Coronary artery (tissue), 2 donors: ENCODE results near the gene SKAP1.
"Not testable (repeated sequence)": the region's sequence is repeated elsewhere in the genome, so short reads cannot be mapped to it uniquely, and the experiment has no call there.

Source experiments
- DNase-seq: peaks from one replicate; pipeline ENCODE4 v3.0.0-alpha.2; 2017; ENCODE audit warnings: low spot score
- H3K27ac ChIP-seq, 2 donors: fragments of 200-600 bp; sonication (generic); one replicate each; pipeline ENCODE4 v1.5.1; 2016 to 2019
- H3K4me3 ChIP-seq: fragments of 200-600 bp; sonication (generic); 2 replicates; pipeline ENCODE4 v1.5.1; 2016; ENCODE audit warnings: mild to moderate bottlenecking, moderate library complexity
- CTCF ChIP-seq: fragments of 200-600 bp; sonication (generic); IDR thresholded peaks from one replicate; pipeline ENCODE4 v1.5.1; 2019; ENCODE audit warnings: antibody characterized with exemption

Gene SKAP1

DNA sequence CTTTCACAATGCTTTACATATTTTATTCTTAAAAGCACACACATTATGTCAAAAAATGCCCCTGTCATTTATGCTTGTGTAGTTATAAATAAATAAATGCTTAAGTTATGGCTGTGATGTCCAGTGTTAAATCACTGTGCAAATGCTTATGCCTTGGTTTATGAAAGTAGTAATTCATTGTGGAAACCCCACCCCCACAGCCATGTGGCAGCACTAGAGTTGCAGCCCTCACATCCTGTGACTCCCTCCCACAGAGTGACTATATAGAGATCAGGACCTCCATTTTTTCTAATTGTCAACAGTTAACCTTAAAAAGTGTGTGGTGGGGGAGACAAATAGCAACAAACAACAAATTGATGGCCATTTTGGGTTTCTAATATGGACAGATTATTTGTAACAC, 2.4 kb downstream of the SKAP1 start:
- Histone ChIP-seq H3K4me3 (no peak overlapping the region), H3K27ac (no peak overlapping the region)
- TF ChIP-seq CTCF: no peak
- DNase-seq: no peak

GRCh38 chr17:48426761-48427500, 3.1 kb downstream of the SKAP1 start:
- Histone ChIP-seq H3K27ac (no peak overlapping the region), H3K4me3 (no peak overlapping the region)
- TF ChIP-seq CTCF: no peak
- no peak for DNase-seq

DNA sequence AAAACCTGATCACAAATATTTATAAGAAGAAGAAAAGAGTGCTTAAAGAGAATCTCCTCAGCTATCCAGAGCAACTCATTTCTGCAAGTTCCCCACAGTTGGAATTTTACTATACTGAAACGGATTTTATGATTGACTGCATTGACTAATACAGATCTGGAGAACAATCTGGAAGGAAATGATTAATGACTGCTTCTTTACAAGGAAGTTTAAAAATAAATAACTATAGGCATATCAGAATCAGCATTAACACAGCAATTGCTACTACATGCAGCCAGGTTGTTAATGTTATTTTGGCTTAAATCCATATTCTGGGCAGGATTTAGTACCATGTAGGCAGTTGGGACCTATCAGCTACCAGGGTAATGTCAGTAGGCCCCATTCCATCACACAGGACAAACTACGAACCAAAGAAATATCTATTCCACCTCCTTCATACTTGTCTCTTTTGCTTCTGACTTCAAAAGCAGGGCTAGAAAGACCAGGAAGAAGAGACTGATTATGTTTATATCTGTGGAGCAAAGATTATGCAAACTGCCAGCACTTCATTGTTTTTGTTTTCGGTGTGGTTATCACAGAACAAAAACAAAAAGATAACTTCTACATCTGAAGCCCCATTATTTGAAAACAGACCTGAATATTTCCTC, 3.9 kb downstream of the SKAP1 start:
- Histone ChIP-seq H3K27ac (no peak overlapping the region), H3K4me3 (no peak overlapping the region)
- TF ChIP-seq CTCF: no peak
- no peak for DNase-seq

DNA sequence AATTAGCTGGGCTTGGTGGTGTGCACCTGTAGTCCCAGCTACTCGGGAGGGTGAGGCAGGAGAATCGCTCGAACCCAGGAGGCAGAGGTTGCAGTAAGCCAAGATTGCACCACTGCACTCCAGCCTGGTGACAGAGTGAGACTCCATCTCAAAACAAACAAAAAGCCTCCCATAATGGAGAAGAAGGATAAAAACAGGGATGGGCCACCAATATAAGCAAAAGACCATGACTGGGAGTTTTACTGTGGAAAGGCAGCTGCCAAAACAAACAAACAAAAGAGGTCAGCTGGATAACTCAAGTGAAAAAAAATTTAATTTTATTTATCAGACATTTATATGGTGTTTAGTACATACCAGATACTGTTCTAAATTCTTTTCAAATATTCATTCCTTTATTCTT, 8.0 kb downstream of the SKAP1 start:
- DNase-seq, H3K4me3 ChIP-seq, H3K27ac ChIP-seq: not testable (repeated sequence)

DNA sequence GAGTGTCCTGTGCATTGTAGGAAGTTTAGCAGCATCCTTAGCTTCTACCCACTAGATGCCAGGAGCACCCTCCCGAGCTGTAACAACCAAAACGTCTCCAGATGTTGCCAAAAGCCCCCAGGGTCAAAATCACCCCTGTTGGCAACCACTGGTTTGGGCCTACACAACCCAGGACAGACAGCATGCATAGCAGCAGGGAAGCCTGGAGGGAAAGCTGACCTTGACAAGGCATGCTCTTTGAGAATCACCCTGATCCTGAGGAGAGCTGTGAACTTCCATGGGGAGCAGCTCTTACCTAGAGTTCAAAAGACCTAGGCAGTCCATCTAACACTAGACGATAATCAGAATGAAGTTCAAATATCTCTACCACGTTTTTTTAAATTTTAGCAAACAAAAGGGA, 9.2 kb downstream of the SKAP1 start:
- DNase-seq: no peak
- Histone ChIP-seq H3K4me3 (no peak overlapping the region), H3K27ac (no peak overlapping the region)
- TF ChIP-seq CTCF: no peak

DNA sequence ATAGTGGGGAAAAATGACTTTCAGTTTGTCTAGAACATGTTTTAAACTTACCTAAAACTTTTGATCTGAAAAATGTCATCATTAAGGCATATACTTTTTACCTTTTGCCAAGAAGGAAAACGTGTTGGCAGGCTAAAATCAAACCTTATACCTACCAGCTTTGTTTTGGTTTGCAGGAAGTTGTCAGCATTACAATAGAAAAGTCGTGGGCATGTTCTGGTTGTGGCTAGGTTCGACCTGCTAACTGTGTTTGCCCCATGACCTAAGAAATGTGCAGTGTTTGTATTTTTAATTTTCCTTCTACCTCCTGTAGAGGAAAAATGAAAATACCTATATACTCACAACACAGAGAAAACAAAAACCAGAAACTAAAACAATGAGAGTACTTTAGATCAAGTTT, 13.0 kb downstream of the SKAP1 start:
- no peak for DNase-seq
- no peak for TF ChIP-seq CTCF
- H3K27ac ChIP-seq: no peak overlapping the region
- no peak overlapping the region for H3K4me3 ChIP-seq

- DNase-seq: no peak
- no peak overlapping the region for H3K27ac ChIP-seq
- no peak for TF ChIP-seq CTCF
- H3K4me3 ChIP-seq: no peak overlapping the region
These were observed 16.2 kb downstream of the SKAP1 start for GRCh38 chr17:48413613-48414405.
